Body of pancreas (tissue), 4 donors: Measurements from ENCODE around the gene ANAPC1.

Source experiments
- POLR2A ChIP-seq, 3 donors: fragments of 450-650 bp; IDR thresholded peaks; one replicate each; pipeline ENCODE4 v1.6.1; 2016; ENCODE audit warnings: antibody characterized with exemption in 3 of 3, mild to moderate bottlenecking in 2 of 3
- TF ChIP-seq, protein P1 (sequence below), 7 experiments: fragments of 450-650 bp in 4 of 7; fragments of 200-600 bp in 3 of 7; sonication (generic) in 3 of 7; IDR thresholded peaks; one replicate each; pipeline ENCODE4 v1.5.1; 2016 to 2019; ENCODE audit warnings: antibody characterized with exemption in 7 of 7

DNA sequence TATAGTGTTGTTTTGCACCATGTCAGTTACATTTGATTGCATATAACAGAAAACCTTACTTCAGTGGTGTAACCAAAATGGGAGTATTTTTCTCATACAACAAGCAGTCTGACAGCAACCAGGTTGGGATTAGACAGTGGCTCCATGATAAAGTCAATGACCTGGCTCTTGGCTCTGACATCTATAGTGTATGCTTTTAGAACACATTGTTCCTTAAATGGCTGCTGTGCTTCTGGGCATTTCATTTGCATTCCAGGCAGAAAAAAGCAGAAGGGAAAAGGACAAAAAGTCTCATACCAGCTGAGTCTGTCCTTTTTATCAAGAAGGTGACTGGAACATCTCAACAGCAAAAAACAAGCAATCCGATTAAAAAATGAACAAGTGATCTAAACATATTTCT is 24.6 kb upstream of the ANAPC1 start:
- TF ChIP-seq, protein P1, sequence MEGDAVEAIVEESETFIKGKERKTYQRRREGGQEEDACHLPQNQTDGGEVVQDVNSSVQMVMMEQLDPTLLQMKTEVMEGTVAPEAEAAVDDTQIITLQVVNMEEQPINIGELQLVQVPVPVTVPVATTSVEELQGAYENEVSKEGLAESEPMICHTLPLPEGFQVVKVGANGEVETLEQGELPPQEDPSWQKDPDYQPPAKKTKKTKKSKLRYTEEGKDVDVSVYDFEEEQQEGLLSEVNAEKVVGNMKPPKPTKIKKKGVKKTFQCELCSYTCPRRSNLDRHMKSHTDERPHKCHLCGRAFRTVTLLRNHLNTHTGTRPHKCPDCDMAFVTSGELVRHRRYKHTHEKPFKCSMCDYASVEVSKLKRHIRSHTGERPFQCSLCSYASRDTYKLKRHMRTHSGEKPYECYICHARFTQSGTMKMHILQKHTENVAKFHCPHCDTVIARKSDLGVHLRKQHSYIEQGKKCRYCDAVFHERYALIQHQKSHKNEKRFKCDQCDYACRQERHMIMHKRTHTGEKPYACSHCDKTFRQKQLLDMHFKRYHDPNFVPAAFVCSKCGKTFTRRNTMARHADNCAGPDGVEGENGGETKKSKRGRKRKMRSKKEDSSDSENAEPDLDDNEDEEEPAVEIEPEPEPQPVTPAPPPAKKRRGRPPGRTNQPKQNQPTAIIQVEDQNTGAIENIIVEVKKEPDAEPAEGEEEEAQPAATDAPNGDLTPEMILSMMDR (IDR thresholded peaks at IDR 0.05), result no peak
- no peak for TF ChIP-seq POLR2A (IDR thresholded peaks at IDR 0.05)
